ENCODE measurements around the gene MAGOH. TPM values are rescaled to one million over a fixed set of nuclear protein-coding genes. Genes with fewer than 3 reads are reported as not detected.

MAGOH gene
- total and polyA plus RNA-seq, 2 donors (not counting 1 experiment from before 2014, with no cell fraction given): 10.8 to 45.6 TPM

GRCh38 chr1:53190210-53190611 lies 48.1 kb downstream of the MAGOH start:
- Histone ChIP-seq H2AFZ (ENCODE audit: insufficient read depth, low read depth, low read length, poor library complexity, severe bottlenecking) (no peak overlapping the region), H3K79me2 (ENCODE audit: control insufficient read depth, insufficient read depth, low read length) (no peaks in the 10 kb centered on the region), H4K20me1 (ENCODE audit: control insufficient read depth, insufficient read depth, low read length, poor library complexity, severe bottlenecking) (no peaks in the 10 kb centered on the region), H3K4me3 (ENCODE audit: control extremely low read depth in 1 of 5, extremely low read depth in 1 of 5, insufficient read depth in 1 of 5, low read depth in 2 of 5, low read length in 4 of 5) (no peak overlapping the region), H3K9me3 (ENCODE audit: control extremely low read depth in 1 of 3, control insufficient read depth in 2 of 3, insufficient read depth in 1 of 3, low read length in 2 of 3) (peaks cover 0 to 8% (median 2%) of the 10 kb centered on the region in 3 donors), H3K36me3 (replicated peaks in 1 of 2; ENCODE audit: control extremely low read depth in 1 of 2, control insufficient read depth in 1 of 2, extremely low read depth in 1 of 2, insufficient read depth in 2 of 2, low read length in 1 of 2) (no peaks in the 10 kb centered on the region), H3K9ac (ENCODE audit: low read length) (no peak overlapping the region), H3K27me3 (replicated peaks in 1 of 4; ENCODE audit: control extremely low read depth in 1 of 4, control insufficient read depth in 3 of 4, insufficient read depth in 4 of 4, low read length in 3 of 4) (peaks cover 0 to 11% (median 7%) of the 10 kb centered on the region in 4 experiments), H3K4me2 (replicated peaks; ENCODE audit: low read depth, low read length, poor library complexity, severe bottlenecking) (no peak overlapping the region), H3K4me1 (ENCODE audit: control insufficient read depth in 2 of 2, insufficient read depth in 2 of 2, low read length in 2 of 2) (no peaks in the 10 kb centered on the region), H3K27ac (ENCODE audit: low read length in 2 of 2) (no peak overlapping the region)
- H3K27me3 Mint-ChIP-seq: peaks cover 20% of the 10 kb centered on the region
- intact Hi-C loops (cut with micrococcal nuclease): no loop called here
- DNase-seq (no peak), ATAC-seq (ENCODE audit: low read depth) (no peak)
- TF ChIP-seq CTCF (IDR thresholded peaks at IDR 0.05): no peak
- TF ChIP-seq EZH2 (IDR thresholded peaks at IDR 0.05; ENCODE audit: borderline replicate concordance, insufficient read depth, low read depth, low read length, poor library complexity, severe bottlenecking): no peak
- 94% methylated on average over 10 of the region's 10 CpGs for WGBS (ENCODE audit: insufficient coverage)
- no peaks in the 10 kb centered on the region for H3K9me3 Mint-ChIP-seq (ENCODE audit: insufficient read depth)
- CTCF ChIA-PET: interaction anchor here (1.0 to 1.1 kb wide), 2 partner anchors 10 to 12 kb away, joined by 3 read pairs; no protein-coding TSS in a partner anchor
- H3K27ac Mint-ChIP-seq: no peak overlapping the region
- POLR2A ChIA-PET: no interaction called here
- H3K4me3 Mint-ChIP-seq: no peak overlapping the region
- H3K4me1 Mint-ChIP-seq: no peaks in the 10 kb centered on the region

GRCh38 chr1:53189061-53189460 lies 49.3 kb downstream of the MAGOH start:
- Histone ChIP-seq H3K4me2 (replicated peaks; ENCODE audit: low read depth, low read length, poor library complexity, severe bottlenecking) (no peak overlapping the region), H3K36me3 (replicated peaks in 1 of 2; ENCODE audit: control extremely low read depth in 1 of 2, control insufficient read depth in 1 of 2, extremely low read depth in 1 of 2, insufficient read depth in 2 of 2, low read length in 1 of 2) (no peaks in the 10 kb centered on the region), H3K27me3 (replicated peaks in 1 of 4; ENCODE audit: control extremely low read depth in 1 of 4, control insufficient read depth in 3 of 4, insufficient read depth in 4 of 4, low read length in 3 of 4) (peaks cover 0 to 11% (median 7%) of the 10 kb centered on the region in 4 experiments), H3K79me2 (ENCODE audit: control insufficient read depth, insufficient read depth, low read length) (no peaks in the 10 kb centered on the region), H2AFZ (ENCODE audit: insufficient read depth, low read depth, low read length, poor library complexity, severe bottlenecking) (no peak overlapping the region), H4K20me1 (ENCODE audit: control insufficient read depth, insufficient read depth, low read length, poor library complexity, severe bottlenecking) (no peaks in the 10 kb centered on the region), H3K9me3 (ENCODE audit: control extremely low read depth in 1 of 3, control insufficient read depth in 2 of 3, insufficient read depth in 1 of 3, low read length in 2 of 3) (peaks cover 0 to 14% (median 2%) of the 10 kb centered on the region in 3 donors), H3K4me1 (ENCODE audit: control insufficient read depth in 2 of 2, insufficient read depth in 2 of 2, low read length in 2 of 2) (no peaks in the 10 kb centered on the region), H3K9ac (ENCODE audit: low read length) (no peak overlapping the region), H3K4me3 (ENCODE audit: control extremely low read depth in 1 of 5, extremely low read depth in 1 of 5, insufficient read depth in 1 of 5, low read depth in 2 of 5, low read length in 4 of 5) (no peak overlapping the region), H3K27ac (ENCODE audit: low read length in 2 of 2) (no peak overlapping the region)
- DNase-seq (no peak), ATAC-seq (ENCODE audit: low read depth) (no peak)
- Mint-ChIP-seq H3K27me3 (peaks cover 20% of the 10 kb centered on the region), H3K9me3 (ENCODE audit: insufficient read depth) (no peaks in the 10 kb centered on the region), H3K4me3 (no peak overlapping the region), H3K27ac (no peak overlapping the region), H3K4me1 (no peaks in the 10 kb centered on the region)
- intact Hi-C loops (cut with micrococcal nuclease): no loop called here
- CTCF ChIA-PET: interaction anchor here (1.1 kb wide), 1 partner anchor 11 kb away, joined by 3 read pairs; no protein-coding TSS in a partner anchor
- 100% methylated on average over 2 of the region's 5 CpGs for WGBS (ENCODE audit: insufficient coverage)
- no peak for TF ChIP-seq EZH2 (IDR thresholded peaks at IDR 0.05; ENCODE audit: borderline replicate concordance, insufficient read depth, low read depth, low read length, poor library complexity, severe bottlenecking)
- TF ChIP-seq CTCF (IDR thresholded peaks at IDR 0.05): no peak
- POLR2A ChIA-PET: no interaction called here
